Ecto neural progenitor cell (in vitro differentiated cells): ENCODE data around the gene MEGF10.

Source experiments
- DNase-seq: peaks from one replicate; pipeline ENCODE4 v3.0.0-alpha.2; 2018; ENCODE audit warnings: low spot score

MEGF10 gene

DNA sequence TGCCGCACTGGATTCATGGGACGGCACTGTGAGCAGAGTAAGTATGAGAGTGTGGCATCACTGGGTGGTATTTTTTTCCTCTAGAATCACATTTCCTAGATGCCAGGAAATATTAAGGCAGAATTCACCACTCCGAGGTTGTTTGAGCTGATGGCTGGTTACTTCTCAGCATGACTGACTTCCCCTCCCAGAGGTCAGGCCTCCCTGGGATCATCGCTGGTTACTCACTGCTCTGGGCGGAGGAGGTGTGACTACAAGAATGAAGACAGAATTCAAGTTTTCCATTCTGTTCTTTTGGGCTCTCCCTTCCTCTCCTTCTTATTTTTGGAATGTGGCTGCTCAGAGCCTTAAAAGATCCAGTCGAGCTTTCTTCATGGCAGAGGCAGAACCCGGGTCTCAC lies 150.2 kb downstream of the MEGF10 start:
- DNase-seq: no peak

DNA sequence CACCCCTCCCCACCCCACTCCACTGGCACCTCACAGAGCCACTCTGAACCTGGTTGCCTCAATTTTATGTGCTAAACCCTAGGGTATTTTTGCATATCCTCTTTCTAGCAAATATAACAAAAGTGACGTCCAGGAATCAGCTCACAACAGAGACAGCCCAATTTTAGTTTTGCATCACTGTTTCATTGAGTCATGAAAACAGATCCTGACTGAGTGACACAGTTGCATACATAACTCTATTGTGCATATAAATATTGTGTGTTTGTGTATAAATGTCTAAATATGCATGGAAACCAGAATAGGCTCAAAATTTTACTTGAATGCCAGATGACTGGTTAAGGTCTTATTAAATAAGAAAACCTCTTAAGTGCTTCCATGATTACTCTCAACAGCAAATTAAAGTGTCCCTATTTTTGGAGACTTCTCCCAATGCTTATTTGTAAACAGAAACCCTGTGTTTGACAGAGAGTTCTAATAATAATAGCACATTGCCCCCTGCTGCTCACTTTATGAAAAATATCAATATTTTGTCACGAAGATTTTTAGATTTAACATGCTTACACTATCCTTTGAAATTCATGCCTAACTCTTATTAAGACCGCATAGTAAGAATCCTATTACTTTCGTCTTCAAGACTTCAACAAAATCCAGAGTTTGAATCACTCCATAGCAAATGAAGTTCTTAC lies 151.3 kb downstream of the MEGF10 start:
- DNase-seq: no peak

DNA sequence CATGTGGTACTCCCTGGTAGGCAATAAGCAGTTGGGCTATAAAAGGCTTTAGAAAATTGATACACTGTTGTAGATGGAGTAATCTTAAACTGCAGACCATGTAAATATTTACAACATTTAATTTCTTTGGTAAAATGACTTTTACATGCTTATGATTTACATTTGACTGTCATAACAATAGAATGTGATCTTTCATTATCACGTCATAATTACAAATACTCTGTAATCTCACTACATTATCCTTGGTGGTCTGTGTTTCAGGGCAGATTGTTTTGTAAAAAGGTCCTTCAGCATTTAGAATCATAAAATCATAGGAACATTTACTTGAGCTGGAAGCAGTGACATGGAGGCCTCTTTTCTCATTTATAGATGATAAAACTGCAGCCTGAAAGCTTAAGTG lies 153.6 kb downstream of the MEGF10 start:
- no peak for DNase-seq

DNA sequence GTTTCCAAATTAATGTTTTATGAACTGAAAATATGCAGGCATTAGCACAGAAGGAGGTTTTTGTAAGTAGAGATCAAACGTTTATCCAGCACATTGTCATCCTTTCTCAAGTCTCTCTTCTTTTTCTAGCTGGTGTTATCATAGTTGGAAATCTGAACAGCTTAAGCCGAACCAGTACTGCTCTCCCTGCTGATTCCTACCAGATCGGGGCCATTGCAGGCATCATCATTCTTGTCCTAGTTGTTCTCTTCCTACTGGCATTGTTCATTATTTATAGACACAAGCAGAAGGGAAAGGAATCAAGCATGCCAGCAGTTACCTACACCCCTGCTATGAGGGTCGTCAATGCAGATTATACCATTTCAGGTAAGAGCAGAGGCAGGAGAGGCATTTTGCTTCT lies 154.7 kb downstream of the MEGF10 start:
- no peak for DNase-seq

DNA sequence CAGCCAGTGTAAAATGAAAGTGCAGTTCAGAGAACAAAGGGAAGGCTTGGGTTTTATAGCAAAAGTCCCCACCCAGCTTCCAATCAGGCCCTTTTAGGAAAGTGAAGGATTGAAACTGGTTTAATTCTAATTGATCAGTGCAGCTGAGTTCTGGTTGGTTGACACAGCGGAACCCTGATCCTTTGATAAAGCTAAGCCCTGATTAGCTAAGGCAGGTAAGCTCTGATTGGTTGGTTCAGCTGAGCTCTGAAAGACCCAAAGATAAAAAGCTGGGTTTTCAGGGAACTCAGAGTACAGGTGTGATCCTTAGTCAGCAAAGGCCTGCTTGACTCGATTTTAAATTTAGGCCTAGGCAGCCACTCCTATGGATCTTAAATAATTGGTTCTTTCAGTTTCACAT lies 156.0 kb downstream of the MEGF10 start:
- no peak for DNase-seq

DNA sequence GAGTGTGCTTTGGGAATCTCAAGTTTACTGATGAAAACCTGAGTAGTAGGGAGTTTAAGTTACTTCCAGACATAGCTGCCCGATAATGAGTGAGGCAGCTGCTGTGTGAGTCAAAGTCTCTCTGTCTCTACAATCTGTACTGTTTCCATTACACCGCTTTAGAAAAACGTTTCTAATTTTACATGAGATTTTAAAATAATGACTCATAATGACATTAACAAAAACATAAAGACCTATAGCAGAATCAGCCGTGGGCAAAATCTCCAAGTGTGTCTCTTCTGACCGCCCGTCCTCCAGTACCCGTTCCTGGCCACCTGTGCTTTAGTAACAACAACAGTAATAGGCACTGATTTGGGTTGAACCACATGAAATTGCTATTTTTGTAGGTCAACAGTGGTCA lies 157.2 kb downstream of the MEGF10 start:
- DNase-seq: no peak

DNA sequence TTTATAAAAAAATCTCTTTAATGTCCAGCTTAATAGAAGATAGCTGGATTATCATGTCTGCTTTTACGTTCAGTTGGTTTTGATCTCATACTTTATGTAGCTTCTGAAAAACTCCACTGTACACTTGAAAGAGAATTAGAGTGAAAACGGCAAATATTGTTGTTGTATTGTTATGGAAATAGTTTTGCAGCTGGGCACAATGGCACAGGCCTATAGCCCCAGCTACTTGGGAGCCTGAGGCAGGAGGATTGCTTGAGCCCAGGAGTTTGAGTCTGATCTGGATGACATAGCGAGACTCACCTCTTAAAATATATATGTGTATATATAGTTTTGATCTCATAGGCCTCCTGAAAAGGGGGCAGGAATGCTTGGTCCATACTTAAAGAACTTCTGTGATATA lies 159.4 kb downstream of the MEGF10 start:
- DNase-seq: no peak

DNA sequence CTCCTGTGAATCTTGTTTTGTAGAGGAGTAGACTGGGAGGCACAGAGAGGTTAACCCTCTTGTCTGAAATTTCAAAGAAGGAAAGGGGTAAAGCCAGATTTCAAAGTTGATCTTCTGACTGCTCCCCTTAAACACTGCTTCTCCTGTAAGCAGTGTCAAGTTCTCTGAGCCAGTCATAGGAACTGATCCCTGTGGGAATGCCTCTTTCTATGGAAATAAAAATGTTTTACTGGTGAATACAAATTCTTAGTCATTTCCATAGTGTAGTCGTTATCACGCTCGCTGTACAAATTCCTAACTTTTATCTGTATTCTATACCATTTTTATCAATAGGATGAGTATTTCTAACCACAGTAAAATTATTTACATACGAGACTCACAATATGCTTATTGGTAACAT lies 160.5 kb downstream of the MEGF10 start:
- DNase-seq: no peak

DNA sequence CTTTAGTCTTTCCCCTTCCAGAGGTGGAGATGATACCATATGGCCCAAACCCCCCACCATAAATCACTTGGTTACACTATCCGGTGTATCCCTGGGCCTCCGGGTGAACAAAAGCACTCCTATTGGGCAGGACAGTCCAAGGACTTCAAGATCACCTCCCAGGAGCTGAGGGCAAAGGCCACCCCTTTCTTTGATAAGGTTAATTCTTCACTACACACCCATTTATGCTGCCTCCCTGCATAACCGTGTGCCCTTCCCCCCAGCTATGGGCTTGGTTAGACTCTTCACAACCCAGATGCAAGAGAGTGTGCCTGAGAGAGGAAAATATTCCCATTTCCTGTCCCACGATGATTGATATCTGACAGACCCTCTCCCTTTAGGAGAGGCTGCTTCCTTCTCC lies 162.0 kb downstream of the MEGF10 start:
- no peak for DNase-seq

DNA sequence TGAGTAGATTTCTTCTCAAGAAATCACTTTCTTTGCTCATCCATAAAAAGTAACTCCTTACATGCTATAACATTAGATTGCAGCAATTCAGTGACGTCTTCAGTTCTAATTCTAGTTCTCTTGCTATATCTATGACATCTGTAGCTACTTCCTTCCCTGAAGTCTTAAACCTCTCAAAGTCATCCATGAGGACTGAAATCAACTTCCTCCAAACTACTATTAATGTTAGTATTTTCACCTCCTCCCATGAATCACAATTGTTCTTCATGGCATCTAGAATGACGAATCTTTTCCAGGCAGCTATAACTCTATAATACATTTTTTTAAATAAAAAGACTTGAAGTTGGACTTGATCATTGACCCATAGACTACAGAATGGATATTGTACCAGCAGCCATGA lies 180.6 kb downstream of the MEGF10 start:
- DNase-seq: no peak

DNA sequence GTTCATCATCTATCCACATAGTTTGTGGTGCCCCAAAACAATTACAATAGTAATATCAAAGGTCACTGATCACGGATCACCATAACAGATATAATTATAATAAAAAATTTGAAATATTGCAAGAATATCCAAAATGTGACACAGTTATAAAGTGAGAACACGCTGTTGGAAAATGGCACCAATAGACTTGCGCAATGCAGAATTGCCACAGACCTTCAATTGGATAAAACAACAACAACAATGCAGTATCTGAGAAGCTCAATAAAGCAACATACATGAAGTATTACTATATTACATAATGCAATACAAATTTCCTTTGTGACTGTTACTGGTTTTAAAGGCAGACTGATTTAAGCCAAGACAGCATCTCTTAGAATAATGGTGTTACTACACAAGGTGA lies 182.1 kb downstream of the MEGF10 start:
- DNase-seq: no peak

DNA sequence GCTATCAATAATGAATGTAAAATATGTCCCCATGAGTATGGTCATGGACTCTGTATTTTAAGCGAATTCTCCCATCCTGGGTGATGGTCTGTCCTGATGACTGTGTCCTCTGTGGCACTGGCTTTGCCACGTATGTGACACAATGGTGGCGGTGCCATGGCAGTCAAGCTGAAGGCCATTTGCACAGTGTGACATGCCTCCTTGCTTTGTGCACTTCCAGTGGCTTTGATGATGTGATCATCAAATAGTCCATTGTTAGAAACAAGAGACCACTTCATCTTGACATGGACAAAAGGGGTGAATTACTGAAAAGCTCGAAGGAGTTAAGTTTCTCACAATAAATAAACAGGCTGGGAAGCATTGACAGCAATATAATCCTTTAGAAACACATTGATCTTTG lies 195.9 kb downstream of the MEGF10 start:
- DNase-seq: no peak

DNA sequence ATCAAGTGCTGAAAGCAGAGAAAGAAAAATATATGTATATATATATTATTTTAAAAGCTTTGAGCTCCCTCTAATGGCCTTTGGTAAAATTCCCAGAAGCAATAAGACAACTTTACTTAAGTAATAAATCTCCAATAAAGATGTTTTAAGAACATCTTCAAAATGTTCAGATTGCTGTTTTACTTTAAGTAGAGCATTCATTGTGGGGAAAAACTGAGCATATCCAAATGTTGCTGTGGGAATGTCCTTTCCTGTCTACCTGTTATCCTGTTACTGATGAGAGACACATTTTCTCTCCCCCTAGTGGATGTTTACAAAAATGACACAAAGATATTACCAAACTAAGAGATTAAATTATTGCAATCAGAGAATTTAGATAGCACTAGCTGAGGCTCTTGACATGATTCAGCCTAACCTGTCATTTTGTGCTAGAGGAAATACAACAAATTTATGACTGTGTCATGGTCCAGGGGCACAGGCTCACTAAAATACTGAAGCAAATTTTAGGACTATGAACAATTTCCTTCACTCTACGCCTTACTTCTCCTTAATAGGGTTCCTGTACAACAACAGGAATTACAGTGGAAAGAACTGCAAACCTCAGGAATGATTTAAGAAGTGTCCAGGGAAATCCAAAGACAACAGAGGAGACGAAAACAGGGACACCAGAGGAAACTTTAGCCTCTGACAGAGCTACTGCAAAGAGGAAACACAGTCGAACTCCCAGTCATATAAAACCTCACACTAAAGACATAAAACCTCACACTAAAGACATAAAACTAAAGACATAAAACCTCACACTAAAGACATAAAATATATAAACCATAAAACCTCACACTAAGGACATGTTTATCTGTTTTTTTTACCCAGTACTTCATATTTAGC lies 202.5 kb downstream of the MEGF10 start:
- DNase-seq: no peak

DNA sequence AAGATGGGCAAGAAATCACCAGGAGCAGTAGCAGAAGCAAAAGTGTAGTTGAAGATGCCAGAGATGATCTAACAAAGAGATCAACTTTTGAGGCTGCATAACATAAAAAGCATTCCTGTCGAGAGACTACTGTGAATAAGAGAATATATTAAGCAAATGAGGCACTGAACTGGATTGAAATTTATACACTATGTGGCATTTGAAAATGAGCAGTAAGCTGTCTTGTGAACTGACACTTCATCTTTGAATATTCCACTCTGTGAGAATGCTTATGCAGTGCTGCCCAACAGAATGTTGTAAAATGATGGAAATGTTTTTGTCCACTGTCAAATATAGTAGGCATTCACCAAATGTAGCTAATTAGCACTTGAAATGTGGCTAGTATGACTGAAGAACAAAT lies 208.0 kb downstream of the MEGF10 start:
- DNase-seq: no peak

DNA sequence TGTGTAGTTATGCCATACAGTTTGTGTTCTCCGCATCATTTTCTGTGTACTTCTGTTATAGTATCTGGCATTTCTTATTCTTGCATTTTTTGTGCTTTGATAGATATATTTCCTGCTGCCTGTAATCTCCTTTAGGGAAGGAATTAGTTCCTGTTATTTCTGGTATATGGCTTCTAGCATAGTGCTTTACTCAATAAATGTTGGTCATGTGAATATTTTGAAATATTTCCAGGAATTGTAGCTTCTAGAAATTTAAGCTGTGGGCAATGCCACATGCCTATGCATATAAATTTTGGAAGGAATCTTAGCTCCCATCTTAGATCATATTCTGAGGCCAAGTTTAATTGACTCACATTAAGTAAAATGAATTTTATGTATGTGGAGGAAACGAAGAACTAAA lies 215.3 kb downstream of the MEGF10 start:
- DNase-seq: no peak

DNA sequence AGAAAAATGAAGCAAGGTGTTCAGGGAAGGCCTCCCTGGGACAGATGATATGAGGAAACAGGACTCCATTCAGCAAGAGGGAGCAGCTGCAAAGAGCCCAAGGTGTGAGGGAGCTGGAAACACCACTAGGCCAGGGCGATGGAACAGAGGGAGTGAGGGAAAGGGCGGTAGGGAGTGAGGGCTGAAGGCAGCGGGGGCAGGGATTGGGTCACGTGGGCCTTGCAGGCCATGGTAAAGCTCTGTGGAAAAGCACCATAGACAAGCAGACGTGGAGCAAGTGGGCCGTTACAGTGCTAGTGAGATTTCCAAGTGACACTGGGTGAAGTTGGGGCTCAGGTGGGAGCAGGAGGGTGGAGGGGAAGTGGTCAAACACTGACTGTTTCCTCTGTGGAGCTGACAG lies 216.0 kb downstream of the MEGF10 start:
- DNase-seq: no peak

DNA sequence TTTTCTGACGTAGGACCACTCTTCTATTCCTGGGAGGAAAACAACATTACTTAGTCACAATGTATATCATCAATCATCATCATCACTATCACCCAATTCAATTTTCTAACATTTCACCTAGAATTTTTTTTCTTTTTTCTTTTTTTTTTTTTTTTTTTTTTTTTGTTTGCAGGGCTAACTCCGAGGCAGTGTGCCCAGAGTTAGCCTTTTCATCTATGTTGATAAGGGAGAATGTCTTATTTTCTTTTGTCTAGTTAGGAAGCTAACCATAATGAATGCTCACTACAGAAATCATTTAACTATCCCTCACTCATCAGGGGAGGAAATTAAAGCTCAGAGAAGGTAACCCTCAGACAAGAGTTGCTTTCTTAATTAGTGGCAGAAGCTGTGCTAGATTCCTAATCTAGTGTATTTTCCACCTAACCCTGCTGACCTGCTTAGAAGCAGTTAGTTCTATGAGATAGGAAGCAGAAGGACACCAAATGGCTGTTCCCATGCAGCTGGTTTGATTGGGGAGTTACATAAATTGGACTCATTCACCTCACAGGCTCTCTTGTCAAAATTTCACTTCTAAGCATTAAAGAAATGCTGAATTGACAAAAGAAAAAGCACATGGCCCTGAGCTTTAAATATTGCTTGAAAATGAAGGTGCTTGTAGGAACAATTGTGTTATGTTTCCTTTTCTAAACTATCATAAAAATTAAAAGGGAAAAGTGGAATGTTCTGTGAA lies 218.2 kb downstream of the MEGF10 start:
- DNase-seq: no peak
